A172 (cell line): ENCODE results near the gene NELFCD. TPM values are rescaled to one million over a fixed set of nuclear protein-coding genes. Genes with fewer than 3 reads are reported as not detected.
"Not testable (repeated sequence)": the region's sequence is repeated elsewhere in the genome, so short reads cannot be mapped to it uniquely, and the experiment has no call there.

Experiments
- DNase-seq: peaks from one replicate; pipeline ENCODE4 v3.0.0-alpha.2; 2015; ENCODE audit warnings: low spot score
- total RNA-seq: library from RNA; depleted of rRNA; stranded (reverse); fragments of >200 nt; shearing (Covaris generic); gene quantifications from 2 replicates; pipeline ENCODE4 v1.2.3, GENCODE V29; 2014

The NELFCD gene
- total RNA-seq, 1 experiment from 2014 or later, result 102 TPM

DNA sequence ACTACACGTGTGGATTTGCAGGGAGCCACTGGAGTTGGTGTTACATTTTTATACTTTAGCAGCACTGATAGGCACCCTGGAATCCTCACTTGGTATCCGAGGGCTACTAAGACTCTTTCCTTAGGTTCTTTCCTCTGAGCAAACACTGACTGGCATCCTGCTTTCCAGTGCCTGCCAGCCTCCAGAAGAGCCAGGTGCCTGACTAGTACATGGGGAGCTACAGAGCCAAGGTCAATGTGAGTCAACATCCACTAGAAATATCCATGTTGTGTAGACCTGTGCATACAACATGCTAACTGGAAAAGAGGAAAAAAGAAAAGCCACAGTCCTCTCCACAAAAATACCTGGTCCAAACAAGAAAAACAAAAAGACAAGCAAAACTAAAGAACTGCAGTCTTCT is 44.0 kb downstream of the NELFCD start:
- no peak for DNase-seq

DNA sequence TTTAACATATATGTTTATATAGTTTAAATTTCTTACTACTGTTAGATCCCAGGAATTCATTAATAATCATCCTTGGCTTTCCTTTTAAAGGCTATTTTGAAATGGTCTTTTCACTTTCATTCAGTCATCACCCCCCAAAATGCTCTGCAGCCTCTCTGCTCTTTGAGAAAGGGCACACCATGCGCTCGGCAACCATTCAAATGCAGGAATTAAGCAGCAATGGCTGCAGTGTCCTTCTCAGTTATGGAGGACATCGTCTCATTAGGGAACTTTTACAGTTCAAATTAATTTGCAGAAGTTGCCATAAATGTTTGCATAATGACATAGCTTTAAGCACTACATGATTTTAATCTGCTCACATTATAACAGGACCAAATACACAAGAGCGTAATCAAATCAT is 44.5 kb downstream of the NELFCD start:
- DNase-seq, result no peak

GRCh38 chr20:59026904-59027740 is 46.1 kb downstream of the NELFCD start:
- no peak for DNase-seq

DNA sequence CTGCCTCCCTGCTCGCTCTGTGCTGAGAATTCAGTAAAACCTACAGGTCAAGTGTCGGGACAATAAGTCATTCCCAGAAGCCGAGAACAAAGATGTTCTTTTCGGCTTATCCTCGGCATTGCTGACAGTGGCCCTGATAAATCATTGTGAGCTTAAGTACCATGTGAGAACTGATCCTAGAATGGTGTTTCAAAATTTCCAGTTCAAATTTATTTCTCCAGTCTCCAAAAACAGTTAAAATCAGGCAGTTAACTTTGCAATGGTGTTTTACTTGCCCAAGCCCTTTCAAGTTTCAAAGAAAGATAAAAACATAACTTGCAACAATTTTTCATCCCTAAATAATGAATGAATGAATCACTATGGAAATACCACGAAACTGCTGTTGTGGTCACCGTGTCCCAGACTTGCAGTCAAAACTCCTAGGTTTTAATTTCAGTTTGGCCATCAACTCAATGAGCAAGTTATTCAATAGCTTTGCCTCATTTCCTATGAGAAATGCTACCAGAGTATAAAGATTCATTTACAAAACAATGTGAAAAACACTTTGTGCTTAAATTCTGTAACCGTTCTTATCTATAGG is 46.8 kb downstream of the NELFCD start:
- no peak for DNase-seq

- DNase-seq, result no peak
These were observed 47.8 kb downstream of the NELFCD start for GRCh38 chr20:59028812-59029211.

- no peak for DNase-seq
These were observed 50.0 kb downstream of the NELFCD start for GRCh38 chr20:59030911-59031563.

GRCh38 chr20:59031564-59032022 is 50.5 kb downstream of the NELFCD start:
- no peak for DNase-seq

GRCh38 chr20:59032023-59032712 is 51.1 kb downstream of the NELFCD start, which contains the start of gene ATP5F1E:
TSS of gene ATP5F1E (minus strand) at chr20:59032335. CDS start at chr20:59032251, 84 bp downstream.
- DNase-seq, result peak; percentile 95

DNA sequence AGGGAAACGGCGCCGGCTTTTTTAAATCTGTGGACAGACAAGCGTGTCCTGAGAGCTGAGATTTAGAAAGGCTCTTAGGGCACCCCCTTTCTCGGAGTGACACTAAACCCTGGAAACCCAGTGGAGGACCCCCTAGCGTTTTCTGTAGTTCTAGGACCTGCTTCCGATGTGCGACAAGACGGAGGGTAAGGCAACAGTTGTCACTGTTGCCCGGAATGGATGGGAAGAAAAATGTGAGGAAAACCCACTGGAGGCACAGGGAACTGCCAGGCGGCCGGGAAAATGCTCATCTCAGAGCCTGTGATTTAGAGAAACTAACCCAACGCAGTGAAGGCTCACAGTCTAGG is 51.6 kb downstream of the NELFCD start:
- peak; percentile 57 for DNase-seq

DNA sequence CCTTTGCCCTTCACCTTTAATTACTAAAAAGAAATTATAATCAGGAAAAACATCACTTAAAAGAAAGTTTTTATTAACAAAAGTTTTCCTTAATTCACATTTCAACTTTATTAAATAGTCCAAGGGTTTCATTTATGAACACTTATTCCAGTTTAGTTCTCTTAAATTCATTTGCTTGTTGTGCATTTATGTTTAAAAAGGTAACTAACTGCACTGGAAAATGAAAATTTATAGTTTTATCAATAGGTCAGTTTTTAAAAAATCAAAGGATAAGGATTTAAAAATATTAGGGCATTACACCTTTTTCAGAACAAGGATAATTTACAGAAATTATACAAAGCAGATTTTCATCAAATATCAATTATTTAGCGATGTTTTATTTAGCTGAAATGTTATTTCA is 52.0 kb downstream of the NELFCD start:
- no peak for DNase-seq

- DNase-seq, result no peak
These were observed 52.6 kb downstream of the NELFCD start for GRCh38 chr20:59033616-59034165.

- no peak for DNase-seq
These were observed 54.3 kb downstream of the NELFCD start for GRCh38 chr20:59035381-59035780.

- no peak for DNase-seq
These were observed 56.3 kb downstream of the NELFCD start for GRCh38 chr20:59037386-59037785.

GRCh38 chr20:59039233-59039632 is 58.2 kb downstream of the NELFCD start:
- DNase-seq, result no peak

DNA sequence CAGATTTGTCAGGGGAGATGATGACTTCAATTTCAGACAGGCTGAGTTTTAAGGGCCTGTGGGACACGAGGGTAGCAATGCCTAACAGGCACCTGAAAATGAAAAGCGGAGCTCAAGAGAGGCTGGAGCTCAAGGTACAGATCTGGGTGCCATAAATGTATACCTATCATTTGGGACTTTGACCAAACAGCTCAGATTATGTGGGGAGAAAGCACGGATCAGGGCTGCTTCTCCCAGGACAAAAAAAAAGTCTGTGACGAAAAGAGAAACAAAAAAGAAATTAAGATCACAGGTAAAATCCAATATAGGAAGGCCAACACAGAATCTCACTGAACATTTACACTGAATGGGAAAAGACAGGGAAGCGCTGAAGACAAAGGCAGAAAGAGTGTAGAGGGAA is 59.6 kb downstream of the NELFCD start:
- DNase-seq, result no peak

- not testable (repeated sequence) for DNase-seq
These were observed 60.4 kb downstream of the NELFCD start for GRCh38 chr20:59041487-59041886.

- DNase-seq, result no peak
These were observed 61.2 kb downstream of the NELFCD start, which contains the start of gene PRELID3B for GRCh38 chr20:59042151-59042795. TSS of gene PRELID3B (minus strand) at chr20:59042786. CDS start at chr20:59042730, 56 bp downstream.

GRCh38 chr20:59042796-59043631 is 62.0 kb downstream of the NELFCD start:
- peak; percentile 81 for DNase-seq

GRCh38 chr20:59043698-59044097 is 62.6 kb downstream of the NELFCD start:
- no peak for DNase-seq

DNA sequence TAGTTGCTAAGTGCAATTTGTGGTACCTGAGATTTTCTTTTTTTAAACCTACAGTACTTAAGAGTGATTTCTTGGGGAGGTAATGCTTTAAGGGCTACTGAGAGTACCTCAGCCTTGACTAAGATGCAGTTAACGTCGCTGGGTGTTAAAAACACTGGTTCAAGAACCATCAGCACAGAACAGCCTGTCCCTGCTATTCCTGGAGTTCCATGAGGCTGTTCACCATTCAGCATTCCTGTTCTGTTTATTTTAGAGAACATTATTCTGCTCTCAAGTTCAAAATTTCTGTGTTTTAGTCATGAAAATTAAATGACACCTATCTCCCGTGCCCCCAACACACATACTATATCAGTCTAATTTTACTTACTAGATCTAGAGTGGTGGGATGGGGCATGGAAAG is 63.2 kb downstream of the NELFCD start:
- no peak for DNase-seq
